ENCODE results near the gene GRK7. TPM values are rescaled to one million over a fixed set of nuclear protein-coding genes. Genes with fewer than 3 reads are reported as not detected.

GRK7 gene
- total RNA-seq (not detected), polyA plus RNA-seq (ENCODE audit: insufficient read depth, low read depth, low replicate concordance) (not detected)
- long read RNA-seq, donor 1 = 0 reads
- long read RNA-seq, donor 2 = 0 reads
- long read RNA-seq, donor 3 = 0 reads
- long read RNA-seq, donor 4 = 0 reads
- long read RNA-seq, donor 5 = 0 reads
- long read RNA-seq, donor 6 = 0 reads
- long read RNA-seq, donor 7 = 0 reads
- long read RNA-seq, donor 8 = 0 reads
- long read RNA-seq, donor 9 = 0 reads
- long read RNA-seq, donor 10 = 0 reads

GRCh38 chr3:141763088-141763750, at the start of gene GRK7:
Gene GRK7, plus strand, starts transcription at chr3:141763408. Its CDS starts 14,877 bp downstream, at chr3:141778285.
- Histone ChIP-seq H3K36me3 (ENCODE audit: control insufficient read depth in 2 of 3, insufficient read depth in 3 of 3, low read length in 3 of 3) (no peaks in the 10 kb centered on the region), H3K4me3 (ENCODE audit: low read length in 3 of 3) (no peak within 1 kb of the TSS), H3K27me3 (ENCODE audit: control insufficient read depth, insufficient read depth, low read length) (no peaks in the 10 kb centered on the region), H3K9ac (ENCODE audit: low read length in 3 of 3) (no peak within 1 kb of the TSS), H3K9me3 (ENCODE audit: control insufficient read depth in 2 of 3, insufficient read depth in 1 of 3, low read length in 3 of 3) (no peaks in the 10 kb centered on the region), H3K27ac (ENCODE audit: low read depth in 2 of 2, low read length in 2 of 2) (no peak within 1 kb of the TSS), H3K4me1 (ENCODE audit: control insufficient read depth in 2 of 3, insufficient read depth in 2 of 3, low read depth in 1 of 3, low read length in 3 of 3) (no peaks in the 10 kb centered on the region)
- no peak for TF ChIP-seq CTCF (IDR thresholded peaks at IDR 0.05; ENCODE audit: borderline replicate concordance, extremely low read depth, insufficient read depth)
- no peak for DNase-seq
- no peak for FAIRE-seq
- intact Hi-C loops (cut with DNase I) = no loop called here

- no peak for FAIRE-seq
- intact Hi-C loops (cut with DNase I) = no loop called here
Observed at GRCh38 chr3:141714671-141715070, 48.5 kb upstream of the GRK7 start.

DNA sequence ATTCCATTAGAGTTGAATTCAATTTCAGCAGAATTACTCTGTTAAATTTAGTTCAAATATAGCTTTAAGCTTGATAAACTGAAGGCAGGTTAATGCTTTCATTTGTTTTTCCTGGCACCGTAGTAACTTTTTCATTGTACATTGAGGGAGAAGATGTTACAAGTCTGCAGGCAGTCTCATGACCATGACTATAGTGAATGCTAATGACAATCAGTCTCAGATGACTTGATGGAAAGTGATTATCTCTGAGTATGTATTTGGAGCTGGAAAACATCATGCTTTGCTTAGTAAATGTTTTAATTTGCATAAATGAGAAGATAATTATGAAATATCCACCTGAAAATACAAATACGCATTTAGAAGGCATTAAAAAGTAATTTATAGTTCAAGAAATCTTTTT, 41.1 kb upstream of the GRK7 start:
- Histone ChIP-seq H3K9me3 (ENCODE audit: control insufficient read depth in 2 of 3, insufficient read depth in 1 of 3, low read length in 3 of 3) (no peaks in the 10 kb centered on the region), H3K9ac (ENCODE audit: low read length in 3 of 3) (no peak overlapping the region), H3K36me3 (ENCODE audit: control insufficient read depth in 2 of 3, insufficient read depth in 3 of 3, low read length in 3 of 3) (no peaks in the 10 kb centered on the region), H3K27ac (ENCODE audit: low read depth in 2 of 2, low read length in 2 of 2) (no peak overlapping the region), H3K27me3 (ENCODE audit: control insufficient read depth, insufficient read depth, low read length) (no peaks in the 10 kb centered on the region), H3K4me1 (ENCODE audit: control insufficient read depth in 2 of 3, insufficient read depth in 2 of 3, low read depth in 1 of 3, low read length in 3 of 3) (no peaks in the 10 kb centered on the region), H3K4me3 (ENCODE audit: low read length in 3 of 3) (no peak overlapping the region)
- FAIRE-seq (no peak), DNase-seq (no peak)
- TF ChIP-seq CTCF (IDR thresholded peaks at IDR 0.05; ENCODE audit: borderline replicate concordance, extremely low read depth, insufficient read depth) = no peak
- intact Hi-C loops (cut with DNase I) = no loop called here

More at GRCh38 chr3:141714671-141715070, 48.5 kb upstream of the GRK7 start:
- Histone ChIP-seq H3K9me3 (ENCODE audit: control insufficient read depth in 2 of 3, insufficient read depth in 1 of 3, low read length in 3 of 3) (no peaks in the 10 kb centered on the region), H3K9ac (ENCODE audit: low read length in 3 of 3) (no peak overlapping the region), H3K4me1 (ENCODE audit: control insufficient read depth in 2 of 3, insufficient read depth in 2 of 3, low read depth in 1 of 3, low read length in 3 of 3) (peaks cover 0 to 3% (median 0%) of the 10 kb centered on the region in 3 donors), H3K4me3 (ENCODE audit: low read length in 3 of 3) (no peak overlapping the region), H3K36me3 (ENCODE audit: control insufficient read depth in 2 of 3, insufficient read depth in 3 of 3, low read length in 3 of 3) (no peaks in the 10 kb centered on the region), H3K27me3 (ENCODE audit: control insufficient read depth, insufficient read depth, low read length) (no peaks in the 10 kb centered on the region), H3K27ac (ENCODE audit: low read depth in 2 of 2, low read length in 2 of 2) (no peak overlapping the region)
- DNase-seq = no peak
- TF ChIP-seq CTCF (IDR thresholded peaks at IDR 0.05; ENCODE audit: borderline replicate concordance, extremely low read depth, insufficient read depth) = no peak
